LNCaP clone FGC (cell line): ENCODE data around the gene BTBD9.

ENCODE experiments used
- DNase-seq: peaks from one replicate; pipeline ENCODE4 v3.0.0-alpha.2; 2011; ENCODE audit warnings: low read depth
- H3K4me3 ChIP-seq: 2 replicates; pipeline ENCODE4 v1.5.1; 2011; ENCODE audit warnings: mild to moderate bottlenecking, low read depth, low read length, control low read depth
- TF ChIP-seq, protein P1 (sequence below): IDR thresholded peaks from 2 replicates; pipeline ENCODE4 v1.5.1; 2012; ENCODE audit warnings: mild to moderate bottlenecking; ENCODE audit not compliant: control insufficient read depth, insufficient read depth; ENCODE audit errors: extremely low read depth

The BTBD9 gene

GRCh38 chr6:38185244-38185643 is 454.5 kb downstream of the BTBD9 start:
- TF ChIP-seq, protein P1, sequence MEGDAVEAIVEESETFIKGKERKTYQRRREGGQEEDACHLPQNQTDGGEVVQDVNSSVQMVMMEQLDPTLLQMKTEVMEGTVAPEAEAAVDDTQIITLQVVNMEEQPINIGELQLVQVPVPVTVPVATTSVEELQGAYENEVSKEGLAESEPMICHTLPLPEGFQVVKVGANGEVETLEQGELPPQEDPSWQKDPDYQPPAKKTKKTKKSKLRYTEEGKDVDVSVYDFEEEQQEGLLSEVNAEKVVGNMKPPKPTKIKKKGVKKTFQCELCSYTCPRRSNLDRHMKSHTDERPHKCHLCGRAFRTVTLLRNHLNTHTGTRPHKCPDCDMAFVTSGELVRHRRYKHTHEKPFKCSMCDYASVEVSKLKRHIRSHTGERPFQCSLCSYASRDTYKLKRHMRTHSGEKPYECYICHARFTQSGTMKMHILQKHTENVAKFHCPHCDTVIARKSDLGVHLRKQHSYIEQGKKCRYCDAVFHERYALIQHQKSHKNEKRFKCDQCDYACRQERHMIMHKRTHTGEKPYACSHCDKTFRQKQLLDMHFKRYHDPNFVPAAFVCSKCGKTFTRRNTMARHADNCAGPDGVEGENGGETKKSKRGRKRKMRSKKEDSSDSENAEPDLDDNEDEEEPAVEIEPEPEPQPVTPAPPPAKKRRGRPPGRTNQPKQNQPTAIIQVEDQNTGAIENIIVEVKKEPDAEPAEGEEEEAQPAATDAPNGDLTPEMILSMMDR: no peak
- no peak for DNase-seq
- H3K4me3 ChIP-seq: no peak overlapping the region

DNA sequence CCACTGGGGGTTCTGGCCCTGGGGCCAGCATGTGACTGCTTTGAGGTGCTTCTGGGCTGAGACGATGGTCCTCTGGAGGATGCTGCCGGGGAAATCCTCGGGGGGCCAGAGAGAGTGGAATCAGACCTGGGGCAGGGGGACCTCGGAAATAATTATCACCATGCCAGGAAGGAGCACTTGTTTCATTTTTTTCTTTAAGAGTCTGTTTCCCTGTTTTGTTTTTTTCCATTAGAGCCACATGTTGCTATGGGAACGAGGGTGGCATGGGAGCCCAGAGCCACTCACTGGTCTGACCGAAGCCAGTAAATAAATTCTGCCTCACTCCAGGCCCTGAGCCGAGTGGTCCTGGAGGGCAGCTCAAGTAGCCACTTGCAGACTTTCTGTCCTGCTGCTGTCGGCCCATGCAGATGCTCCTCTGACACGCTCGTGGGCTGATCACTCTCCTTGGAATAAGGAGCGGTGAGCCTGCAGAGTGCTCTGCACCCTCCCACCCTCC is 455.1 kb downstream of the BTBD9 start:
- TF ChIP-seq, protein P1: no peak
- H3K4me3 ChIP-seq: no peak overlapping the region
- DNase-seq: no peak

DNA sequence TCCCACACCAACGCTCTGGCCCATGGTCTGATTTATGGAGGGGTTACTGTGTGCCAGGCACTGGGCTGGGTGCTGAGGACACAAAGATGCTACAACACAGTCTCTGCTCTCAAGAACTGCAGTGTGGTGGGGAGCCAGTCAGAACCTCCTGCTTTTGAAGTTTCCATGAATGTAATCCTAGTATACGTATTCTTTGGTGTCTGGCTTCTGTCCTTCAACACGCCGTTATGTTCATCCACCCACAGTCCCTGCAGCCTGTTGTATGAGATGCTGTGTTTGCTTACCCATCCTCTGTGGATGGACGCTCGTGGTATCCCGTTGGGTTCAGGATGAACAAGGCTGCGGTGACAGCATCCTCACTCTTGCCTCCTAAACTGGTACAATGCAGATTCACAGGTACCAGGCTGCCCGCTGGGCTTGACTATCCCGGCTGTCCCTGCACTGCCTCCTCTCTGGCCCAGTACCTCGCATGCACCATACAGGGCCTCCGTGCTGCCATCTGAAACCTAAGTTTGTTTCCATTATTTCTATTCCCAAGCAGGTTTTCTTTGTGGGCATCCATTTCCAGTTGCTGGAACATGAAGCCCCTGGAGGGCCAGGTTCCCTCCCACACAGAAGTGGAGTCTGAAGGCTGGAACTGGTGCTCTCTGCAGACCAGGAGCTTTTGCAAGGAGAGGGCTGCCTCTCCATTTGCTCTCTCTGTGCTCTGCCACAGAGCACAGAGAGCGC is 455.7 kb downstream of the BTBD9 start:
- DNase-seq: no peak
- TF ChIP-seq, protein P1: no peak
- no peak overlapping the region for H3K4me3 ChIP-seq

DNA sequence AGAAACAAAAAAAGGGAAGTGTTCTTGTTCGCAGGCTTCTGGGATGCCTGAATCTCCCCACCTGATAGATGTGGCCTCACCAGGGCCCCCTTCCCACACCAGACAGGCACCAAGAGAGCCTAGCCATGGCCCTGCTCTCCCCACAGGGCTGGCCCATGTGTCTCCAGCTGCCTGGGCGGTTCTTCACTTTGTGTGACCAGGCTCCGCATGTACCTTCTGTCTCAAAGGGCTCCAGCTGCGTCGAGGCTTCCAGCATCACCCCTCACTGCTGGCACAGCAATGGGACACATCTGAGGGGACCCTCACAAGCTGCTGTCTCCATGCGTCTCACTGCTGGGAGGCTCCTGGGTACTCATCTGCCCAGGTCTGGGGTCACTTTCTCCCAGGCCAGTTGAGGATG is 457.3 kb downstream of the BTBD9 start:
- TF ChIP-seq, protein P1: no peak
- no peak overlapping the region for H3K4me3 ChIP-seq
- DNase-seq: no peak

GRCh38 chr6:38180586-38180985 is 459.1 kb downstream of the BTBD9 start:
- TF ChIP-seq, protein P1: no peak
- no peak for DNase-seq
- no peak overlapping the region for H3K4me3 ChIP-seq

- DNase-seq: no peak
- TF ChIP-seq, protein P1: no peak
- H3K4me3 ChIP-seq: no peak overlapping the region
Observed at GRCh38 chr6:38179794-38180430, 459.8 kb downstream of the BTBD9 start.

- TF ChIP-seq, protein P1: no peak
- no peak for DNase-seq
- no peak overlapping the region for H3K4me3 ChIP-seq
Observed at GRCh38 chr6:38179300-38179699, 460.4 kb downstream of the BTBD9 start.
